ENCODE measurements around the gene PLIN1. TPM values are rescaled to one million over a fixed set of nuclear protein-coding genes. Genes with fewer than 3 reads are reported as not detected.

Gene PLIN1
- polyA plus RNA-seq, 1 donor (not counting 4 experiments of a cell fraction or from before 2014, with no cell fraction given): 0.30 TPM

DNA sequence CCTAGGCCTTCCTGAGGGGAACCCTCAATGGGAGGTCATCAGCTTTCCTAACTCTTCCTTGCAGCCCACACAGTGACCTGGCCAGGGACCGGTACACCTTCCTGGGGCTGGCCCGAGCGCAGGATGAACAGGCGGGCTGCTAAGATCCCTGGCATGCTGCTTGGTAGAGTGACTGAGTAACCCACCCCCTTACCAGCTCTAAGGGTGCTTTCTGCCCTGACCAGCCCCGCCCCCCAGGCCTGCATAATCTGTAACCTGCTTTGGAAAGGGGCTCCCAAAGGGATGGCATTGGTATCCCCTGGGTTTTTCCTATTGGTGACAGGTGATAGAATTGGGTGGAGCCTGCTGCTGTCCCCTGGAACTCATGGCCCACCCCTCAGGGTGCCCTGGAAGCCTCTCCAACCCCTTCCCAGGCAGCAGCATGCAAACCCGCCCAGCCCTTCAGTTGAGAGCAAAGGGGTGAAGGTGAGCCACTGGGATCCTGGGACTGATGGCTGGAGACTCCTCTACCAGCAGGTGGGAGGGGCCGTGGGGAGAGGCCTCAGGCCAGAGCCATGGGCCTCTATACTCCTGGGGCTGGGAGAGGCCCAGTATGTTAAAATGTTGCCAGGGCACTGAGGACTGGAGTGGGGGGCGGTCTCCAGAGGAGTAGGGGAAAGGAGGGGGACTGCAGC, 12.8 kb downstream of the PLIN1 start:
- Histone ChIP-seq H3K4me1 (ENCODE audit: control insufficient read depth, extremely low read depth, insufficient read depth, low read length) (peaks cover 10% of the 10 kb centered on the region), H3K9me1 (ENCODE audit: control insufficient read depth, extremely low read depth, insufficient read depth, low read length) (no peaks in the 10 kb centered on the region), H3K27ac (ENCODE audit: control insufficient read depth, insufficient read depth, low read length) (no peak overlapping the region), H3K4me3 (ENCODE audit: control insufficient read depth in 2 of 3, extremely low read depth in 1 of 3, insufficient read depth in 2 of 3, low read depth in 1 of 3, low read length in 3 of 3) (no peak overlapping the region), H2AFZ (ENCODE audit: control insufficient read depth, low read length) (no peak overlapping the region), H3K79me2 (ENCODE audit: control insufficient read depth, insufficient read depth, low read length) (no peaks in the 10 kb centered on the region), H4K20me1 (ENCODE audit: control insufficient read depth, extremely low read depth, insufficient read depth, low read length) (no peaks in the 10 kb centered on the region), H3K36me3 (ENCODE audit: control insufficient read depth in 2 of 2, extremely low read depth in 1 of 2, insufficient read depth in 2 of 2, low read length in 2 of 2) (no peaks in the 10 kb centered on the region), H3K9me3 (ENCODE audit: control insufficient read depth, low read depth, low read length) (no peaks in the 10 kb centered on the region), H3K4me2 (ENCODE audit: control insufficient read depth, extremely low read depth, insufficient read depth, low read depth, low read length) (no peak overlapping the region), H3K9ac (ENCODE audit: control insufficient read depth, extremely low read depth, insufficient read depth, low read length) (no peak overlapping the region), H3K27me3 (ENCODE audit: control insufficient read depth, extremely low read depth, insufficient read depth, low read length) (no peaks in the 10 kb centered on the region)
- FAIRE-seq: no peak
- DNase-seq (ENCODE audit: low read depth, low spot score): no peak
- TF ChIP-seq EZH2 (IDR thresholded peaks at IDR 0.05; ENCODE audit: low read length): no peak
- TF ChIP-seq, protein P1, sequence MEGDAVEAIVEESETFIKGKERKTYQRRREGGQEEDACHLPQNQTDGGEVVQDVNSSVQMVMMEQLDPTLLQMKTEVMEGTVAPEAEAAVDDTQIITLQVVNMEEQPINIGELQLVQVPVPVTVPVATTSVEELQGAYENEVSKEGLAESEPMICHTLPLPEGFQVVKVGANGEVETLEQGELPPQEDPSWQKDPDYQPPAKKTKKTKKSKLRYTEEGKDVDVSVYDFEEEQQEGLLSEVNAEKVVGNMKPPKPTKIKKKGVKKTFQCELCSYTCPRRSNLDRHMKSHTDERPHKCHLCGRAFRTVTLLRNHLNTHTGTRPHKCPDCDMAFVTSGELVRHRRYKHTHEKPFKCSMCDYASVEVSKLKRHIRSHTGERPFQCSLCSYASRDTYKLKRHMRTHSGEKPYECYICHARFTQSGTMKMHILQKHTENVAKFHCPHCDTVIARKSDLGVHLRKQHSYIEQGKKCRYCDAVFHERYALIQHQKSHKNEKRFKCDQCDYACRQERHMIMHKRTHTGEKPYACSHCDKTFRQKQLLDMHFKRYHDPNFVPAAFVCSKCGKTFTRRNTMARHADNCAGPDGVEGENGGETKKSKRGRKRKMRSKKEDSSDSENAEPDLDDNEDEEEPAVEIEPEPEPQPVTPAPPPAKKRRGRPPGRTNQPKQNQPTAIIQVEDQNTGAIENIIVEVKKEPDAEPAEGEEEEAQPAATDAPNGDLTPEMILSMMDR (optimal IDR thresholded peaks at IDR 0.05 in 1 of 3, IDR thresholded peaks at IDR 0.05 in 1 of 3, conservative IDR thresholded peaks at IDR 0.05 in 1 of 3; ENCODE audit: extremely low read depth in 1 of 3, insufficient read depth in 2 of 3, low read length in 3 of 3): no peak
- dilution Hi-C loops (cut with MboI; ENCODE audit: extremely low pct_ligation_motif_present, low sequenced_read_pairs): no loop called here

GRCh38 chr15:89665449-89666181, 13.6 kb downstream of the PLIN1 start:
- no peak for FAIRE-seq
- Histone ChIP-seq H3K9me1 (ENCODE audit: control insufficient read depth, extremely low read depth, insufficient read depth, low read length) (no peaks in the 10 kb centered on the region), H3K9ac (ENCODE audit: control insufficient read depth, extremely low read depth, insufficient read depth, low read length) (no peak overlapping the region), H3K4me3 (ENCODE audit: control insufficient read depth in 2 of 3, extremely low read depth in 1 of 3, insufficient read depth in 2 of 3, low read depth in 1 of 3, low read length in 3 of 3) (peak overlapping the region in 2 of 3 experiments; percentile 18 to 21), H3K9me3 (ENCODE audit: control insufficient read depth, low read depth, low read length) (no peaks in the 10 kb centered on the region), H3K4me1 (ENCODE audit: control insufficient read depth, extremely low read depth, insufficient read depth, low read length) (peaks cover 10% of the 10 kb centered on the region), H3K27me3 (ENCODE audit: control insufficient read depth, extremely low read depth, insufficient read depth, low read length) (no peaks in the 10 kb centered on the region), H3K79me2 (ENCODE audit: control insufficient read depth, insufficient read depth, low read length) (no peaks in the 10 kb centered on the region), H3K4me2 (ENCODE audit: control insufficient read depth, extremely low read depth, insufficient read depth, low read depth, low read length) (peak overlapping the region; percentile 64), H3K36me3 (ENCODE audit: control insufficient read depth in 2 of 2, extremely low read depth in 1 of 2, insufficient read depth in 2 of 2, low read length in 2 of 2) (no peaks in the 10 kb centered on the region), H2AFZ (ENCODE audit: control insufficient read depth, low read length) (peak overlapping the region; percentile 54), H4K20me1 (ENCODE audit: control insufficient read depth, extremely low read depth, insufficient read depth, low read length) (no peaks in the 10 kb centered on the region), H3K27ac (ENCODE audit: control insufficient read depth, insufficient read depth, low read length) (no peak overlapping the region)
- dilution Hi-C loops (cut with MboI; ENCODE audit: extremely low pct_ligation_motif_present, low sequenced_read_pairs): no loop called here
- DNase-seq (ENCODE audit: low read depth, low spot score): no peak
- no peak for TF ChIP-seq EZH2 (IDR thresholded peaks at IDR 0.05; ENCODE audit: low read length)
- TF ChIP-seq, protein P1 (optimal IDR thresholded peaks at IDR 0.05 in 1 of 3, IDR thresholded peaks at IDR 0.05 in 1 of 3, conservative IDR thresholded peaks at IDR 0.05 in 1 of 3; ENCODE audit: extremely low read depth in 1 of 3, insufficient read depth in 2 of 3, low read length in 3 of 3): no peak
